Fibroblast of the aortic adventitia (primary cell): ENCODE data around the gene NFIB. TPM values are rescaled to one million over a fixed set of nuclear protein-coding genes. Genes with fewer than 3 reads are reported as not detected.

ENCODE experiments used
- DNase-seq: peaks from one replicate; pipeline ENCODE4 v3.0.0-alpha.2; 2010; ENCODE audit warnings: low read depth
- H3K4me3 ChIP-seq: 2 replicates; pipeline ENCODE4 v1.5.1; 2011; ENCODE audit warnings: low read depth, mild to moderate bottlenecking, control low read depth, low read length, moderate library complexity
- CTCF ChIP-seq: IDR thresholded peaks from 2 replicates; pipeline ENCODE4 v1.5.1; 2011; ENCODE audit warnings: mild to moderate bottlenecking, low read length, control low read depth, inconsistent platforms; ENCODE audit not compliant: insufficient read depth
- total RNA-seq: library from RNA; depleted of rRNA; stranded (reverse); fragments of >200 nt; gene quantifications from 2 replicates; pipeline ENCODE4 v1.2.3, GENCODE V29; 2012; ENCODE audit warnings: low replicate concordance

Gene NFIB
- total RNA-seq, 1 donor, result 111 TPM

GRCh38 chr9:14068690-14069089, 245.3 kb downstream of the NFIB start:
- DNase-seq, result no peak
- TF ChIP-seq CTCF, result no peak
- no peak overlapping the region for H3K4me3 ChIP-seq

GRCh38 chr9:14066831-14067230, 247.1 kb downstream of the NFIB start:
- no peak overlapping the region for H3K4me3 ChIP-seq
- no peak for DNase-seq
- TF ChIP-seq CTCF, result no peak

- no peak for TF ChIP-seq CTCF
- DNase-seq, result no peak
- no peak overlapping the region for H3K4me3 ChIP-seq
These were observed 247.9 kb downstream of the NFIB start for GRCh38 chr9:14066032-14066431.

- no peak for DNase-seq
- H3K4me3 ChIP-seq, result no peak overlapping the region
- TF ChIP-seq CTCF, result no peak
These were observed 249.0 kb downstream of the NFIB start for GRCh38 chr9:14064940-14065339.

- TF ChIP-seq CTCF, result no peak
- no peak overlapping the region for H3K4me3 ChIP-seq
- DNase-seq, result no peak
These were observed 250.2 kb downstream of the NFIB start for GRCh38 chr9:14063756-14064155.

- no peak overlapping the region for H3K4me3 ChIP-seq
- peak; percentile 99 for DNase-seq
- no peak for TF ChIP-seq CTCF
These were observed 251.2 kb downstream of the NFIB start for GRCh38 chr9:14062586-14063221.
